Neural cell (in vitro differentiated cells): ENCODE measurements around the gene ANKFY1.

Experiments used
- CTCF ChIP-seq: fragments of 450-650 bp; IDR thresholded peaks from 2 replicates; pipeline ENCODE4 v1.5.1; 2014; ENCODE audit warnings: antibody characterized with exemption, mild to moderate bottlenecking, moderate library complexity; ENCODE audit not compliant: poor library complexity, severe bottlenecking
- EP300 ChIP-seq: fragments of 450-650 bp; conservative IDR thresholded peaks from 2 replicates; pipeline ENCODE4 v1.6.1; 2014; ENCODE audit warnings: antibody characterized with exemption, mild to moderate bottlenecking, moderate library complexity; ENCODE audit not compliant: poor library complexity, severe bottlenecking
- EZH2 ChIP-seq: fragments of 200-600, 300-800 bp; shearing (Covaris generic), sonication (generic); IDR thresholded peaks from 2 replicates; pipeline ENCODE4 v1.6.1; 2014; ENCODE audit warnings: antibody characterized with exemption, low read length, borderline replicate concordance, mild to moderate bottlenecking; ENCODE audit not compliant: insufficient read depth, poor library complexity, severe bottlenecking
- MXI1 ChIP-seq: fragments of 450-650 bp; conservative IDR thresholded peaks from 2 replicates; pipeline ENCODE4 v1.6.1; 2014; ENCODE audit warnings: antibody characterized with exemption, mild to moderate bottlenecking; ENCODE audit not compliant: poor library complexity, severe bottlenecking
- POLR2AphosphoS5 ChIP-seq: IDR thresholded peaks from 2 replicates; pipeline ENCODE4 v1.6.1; 2012
- RAD21 ChIP-seq: fragments of 450-650 bp; conservative IDR thresholded peaks from 2 replicates; pipeline ENCODE4 v1.6.1; 2014; ENCODE audit warnings: antibody characterized with exemption, mild to moderate bottlenecking, moderate library complexity
- SMC3 ChIP-seq: fragments of 450-650 bp; conservative IDR thresholded peaks from 2 replicates; pipeline ENCODE4 v1.6.1; 2014; ENCODE audit warnings: antibody characterized with exemption, mild to moderate bottlenecking, moderate library complexity; ENCODE audit not compliant: poor library complexity
- TF ChIP-seq, protein P1 (sequence below): IDR thresholded peaks from 2 replicates; pipeline ENCODE4 v1.6.1; 2012; ENCODE audit warnings: borderline replicate concordance

DNA sequence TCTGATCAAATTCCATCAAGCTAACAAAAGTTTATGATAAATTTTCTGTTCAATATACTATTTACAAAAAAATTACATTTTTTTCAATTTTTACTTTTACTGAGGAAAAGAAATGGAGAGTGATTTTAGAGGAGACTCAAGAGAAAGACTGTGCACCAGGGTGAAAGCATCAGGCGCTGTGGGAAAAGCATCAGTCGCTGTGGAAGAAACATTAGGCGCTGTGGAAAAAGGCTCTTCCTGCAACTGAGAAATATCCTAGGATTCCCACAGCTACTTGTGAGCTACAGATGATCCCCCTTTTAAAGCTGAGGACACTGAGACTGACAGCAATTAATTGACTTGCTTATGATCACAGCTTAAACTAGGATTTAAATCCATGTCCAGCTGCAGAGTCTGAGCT, 4.9 kb downstream of the ANKFY1 start:
- TF ChIP-seq RAD21, result no peak
- TF ChIP-seq CTCF, result no peak
- no peak for TF ChIP-seq POLR2AphosphoS5
- TF ChIP-seq, protein P1, sequence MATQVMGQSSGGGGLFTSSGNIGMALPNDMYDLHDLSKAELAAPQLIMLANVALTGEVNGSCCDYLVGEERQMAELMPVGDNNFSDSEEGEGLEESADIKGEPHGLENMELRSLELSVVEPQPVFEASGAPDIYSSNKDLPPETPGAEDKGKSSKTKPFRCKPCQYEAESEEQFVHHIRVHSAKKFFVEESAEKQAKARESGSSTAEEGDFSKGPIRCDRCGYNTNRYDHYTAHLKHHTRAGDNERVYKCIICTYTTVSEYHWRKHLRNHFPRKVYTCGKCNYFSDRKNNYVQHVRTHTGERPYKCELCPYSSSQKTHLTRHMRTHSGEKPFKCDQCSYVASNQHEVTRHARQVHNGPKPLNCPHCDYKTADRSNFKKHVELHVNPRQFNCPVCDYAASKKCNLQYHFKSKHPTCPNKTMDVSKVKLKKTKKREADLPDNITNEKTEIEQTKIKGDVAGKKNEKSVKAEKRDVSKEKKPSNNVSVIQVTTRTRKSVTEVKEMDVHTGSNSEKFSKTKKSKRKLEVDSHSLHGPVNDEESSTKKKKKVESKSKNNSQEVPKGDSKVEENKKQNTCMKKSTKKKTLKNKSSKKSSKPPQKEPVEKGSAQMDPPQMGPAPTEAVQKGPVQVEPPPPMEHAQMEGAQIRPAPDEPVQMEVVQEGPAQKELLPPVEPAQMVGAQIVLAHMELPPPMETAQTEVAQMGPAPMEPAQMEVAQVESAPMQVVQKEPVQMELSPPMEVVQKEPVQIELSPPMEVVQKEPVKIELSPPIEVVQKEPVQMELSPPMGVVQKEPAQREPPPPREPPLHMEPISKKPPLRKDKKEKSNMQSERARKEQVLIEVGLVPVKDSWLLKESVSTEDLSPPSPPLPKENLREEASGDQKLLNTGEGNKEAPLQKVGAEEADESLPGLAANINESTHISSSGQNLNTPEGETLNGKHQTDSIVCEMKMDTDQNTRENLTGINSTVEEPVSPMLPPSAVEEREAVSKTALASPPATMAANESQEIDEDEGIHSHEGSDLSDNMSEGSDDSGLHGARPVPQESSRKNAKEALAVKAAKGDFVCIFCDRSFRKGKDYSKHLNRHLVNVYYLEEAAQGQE, result no peak
- TF ChIP-seq EZH2, result no peak
- no peak for TF ChIP-seq EP300
- TF ChIP-seq SMC3, result no peak
- TF ChIP-seq MXI1, result no peak
